ENCODE results near the gene BCLAF1.

BCLAF1 gene

GRCh38 chr6:136235233-136235564 is 54.4 kb downstream of the BCLAF1 start:
- Histone ChIP-seq H3K9me3 (ENCODE audit: severe bottlenecking) (no peaks in the 10 kb centered on the region), H3K27ac (no peak overlapping the region), H3K4me3 (ENCODE audit: low read depth, low read length) (no peak overlapping the region), H3K36me3 (no peaks in the 10 kb centered on the region), H3K27me3 (ENCODE audit: insufficient read depth, low read depth, severe bottlenecking) (no peaks in the 10 kb centered on the region)
- TF ChIP-seq CTCF (IDR thresholded peaks at IDR 0.05; ENCODE audit: low read depth, low read length) = no peak
- DNase-seq = no peak

- H3K36me3 ChIP-seq = no peaks in the 10 kb centered on the region
- no peaks in the 10 kb centered on the region for H3K27me3 ChIP-seq (ENCODE audit: insufficient read depth, low read depth, severe bottlenecking)
- TF ChIP-seq CTCF (IDR thresholded peaks at IDR 0.05; ENCODE audit: low read depth, low read length) = no peak
- no peak for DNase-seq
- H3K9me3 ChIP-seq (ENCODE audit: severe bottlenecking) = no peaks in the 10 kb centered on the region
- H3K4me3 ChIP-seq (ENCODE audit: low read depth, low read length) = no peak overlapping the region
- H3K27ac ChIP-seq = no peak overlapping the region
Measured at GRCh38 chr6:136232701-136233100, 56.9 kb downstream of the BCLAF1 start.

GRCh38 chr6:136230219-136230853 is 59.3 kb downstream of the BCLAF1 start:
- no peak overlapping the region for H3K4me3 ChIP-seq (ENCODE audit: low read depth, low read length)
- TF ChIP-seq CTCF (IDR thresholded peaks at IDR 0.05; ENCODE audit: low read depth, low read length) = no peak
- no peaks in the 10 kb centered on the region for H3K36me3 ChIP-seq

GRCh38 chr6:136228814-136229213 is 60.8 kb downstream of the BCLAF1 start:
- no peak overlapping the region for H3K27ac ChIP-seq
- no peak for DNase-seq

More at GRCh38 chr6:136230219-136230853, 59.3 kb downstream of the BCLAF1 start:
- no peak for DNase-seq
- Histone ChIP-seq H3K27ac (no peak overlapping the region), H3K27me3 (ENCODE audit: insufficient read depth, low read depth, severe bottlenecking) (no peaks in the 10 kb centered on the region), H3K9me3 (ENCODE audit: severe bottlenecking) (no peaks in the 10 kb centered on the region)

GRCh38 chr6:136226674-136227377 is 62.8 kb downstream of the BCLAF1 start:
- Histone ChIP-seq H3K4me3 (ENCODE audit: low read depth, low read length) (no peak overlapping the region), H3K27me3 (ENCODE audit: insufficient read depth, low read depth, severe bottlenecking) (no peaks in the 10 kb centered on the region), H3K9me3 (ENCODE audit: severe bottlenecking) (no peaks in the 10 kb centered on the region), H3K36me3 (no peaks in the 10 kb centered on the region), H3K27ac (no peak overlapping the region)
- TF ChIP-seq CTCF (IDR thresholded peaks at IDR 0.05; ENCODE audit: low read depth, low read length) = no peak
- no peak for DNase-seq

More at GRCh38 chr6:136228814-136229213, 60.8 kb downstream of the BCLAF1 start:
- no peaks in the 10 kb centered on the region for H3K36me3 ChIP-seq
- H3K27me3 ChIP-seq (ENCODE audit: insufficient read depth, low read depth, severe bottlenecking) = no peaks in the 10 kb centered on the region
- no peaks in the 10 kb centered on the region for H3K9me3 ChIP-seq (ENCODE audit: severe bottlenecking)
- TF ChIP-seq CTCF (IDR thresholded peaks at IDR 0.05; ENCODE audit: low read depth, low read length) = no peak
- H3K4me3 ChIP-seq (ENCODE audit: low read depth, low read length) = no peak overlapping the region
